Activated naive CD8-positive, alpha-beta T cell (primary cell): ENCODE data around the gene ATAD3B.
"Not testable (repeated sequence)": the region's sequence is repeated elsewhere in the genome, so short reads cannot be mapped to it uniquely, and the experiment has no call there.

ENCODE experiments used
- H3K27ac Mint-ChIP-seq: one replicate; pipeline ENCODE4 v1.8.0; 2021; ENCODE audit warnings: mixed read lengths
- H3K27me3 Mint-ChIP-seq: one replicate; pipeline ENCODE4 v1.8.0; 2021; ENCODE audit warnings: mixed read lengths
- H3K36me3 Mint-ChIP-seq: one replicate; pipeline ENCODE4 v1.8.0; 2021; ENCODE audit warnings: mixed read lengths
- H3K4me1 Mint-ChIP-seq: one replicate; pipeline ENCODE4 v1.8.0; 2021; ENCODE audit warnings: low read depth, mixed read lengths
- H3K4me3 Mint-ChIP-seq: one replicate; pipeline ENCODE4 v1.8.0; 2021; ENCODE audit warnings: mild to moderate bottlenecking, mixed read lengths
- H3K9me3 Mint-ChIP-seq: one replicate; pipeline ENCODE4 v1.8.0; 2021; ENCODE audit warnings: low read depth, mixed read lengths

ATAD3B gene

GRCh38 chr1:1479547-1480487, 8.3 kb downstream of the ATAD3B start:
- Mint-ChIP-seq H3K4me3 (no peak overlapping the region), H3K4me1 (peaks cover 1% of the 10 kb centered on the region), H3K9me3 (no peaks in the 10 kb centered on the region), H3K36me3 (peaks cover 3% of the 10 kb centered on the region), H3K27me3 (no peaks in the 10 kb centered on the region), H3K27ac (no peak overlapping the region)

DNA sequence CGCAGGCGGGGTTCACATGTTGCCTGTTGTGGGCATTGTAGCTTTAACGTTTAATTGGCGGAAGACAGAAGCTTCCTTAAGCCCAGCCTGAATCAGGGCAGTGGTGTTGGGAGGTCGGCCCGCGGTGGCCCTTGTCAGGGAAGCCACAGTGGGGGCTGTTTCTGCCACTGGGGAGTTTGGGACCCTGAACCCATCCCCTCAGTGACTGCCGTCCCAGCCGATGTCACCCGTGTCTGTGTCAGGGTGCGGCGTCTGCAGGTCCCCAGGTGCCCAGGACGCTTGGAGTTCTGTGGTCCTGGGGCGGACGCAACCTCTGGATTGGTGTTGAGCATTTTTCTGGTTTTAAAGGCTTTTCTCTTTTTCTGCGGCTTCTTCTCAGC, 8.9 kb downstream of the ATAD3B start:
- not testable (repeated sequence) for H3K27me3 Mint-ChIP-seq, H3K9me3 Mint-ChIP-seq, H3K27ac Mint-ChIP-seq, H3K4me3 Mint-ChIP-seq, H3K4me1 Mint-ChIP-seq, H3K36me3 Mint-ChIP-seq

DNA sequence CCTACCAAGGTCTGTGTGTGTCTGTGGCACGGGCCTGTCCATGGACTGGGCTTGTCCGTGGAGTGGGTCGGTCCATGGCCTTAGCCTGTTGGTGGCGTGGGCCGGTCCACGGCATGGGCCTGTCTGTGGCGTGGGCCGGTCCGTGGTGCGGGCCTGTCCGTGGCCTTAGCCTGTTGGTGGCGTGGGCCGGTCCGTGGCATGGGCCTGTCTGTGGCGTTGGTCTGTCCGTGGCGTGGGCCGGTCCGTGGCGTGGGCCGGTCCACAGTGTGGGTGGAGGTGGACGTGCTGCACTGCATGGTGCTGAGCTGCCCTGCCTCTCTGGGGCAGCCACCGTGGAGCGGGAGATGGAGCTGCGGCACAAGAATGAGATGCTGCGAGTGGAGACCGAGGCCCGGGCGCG, 10.2 kb downstream of the ATAD3B start:
- H3K27me3 Mint-ChIP-seq, H3K4me3 Mint-ChIP-seq, H3K9me3 Mint-ChIP-seq, H3K27ac Mint-ChIP-seq, H3K4me1 Mint-ChIP-seq, H3K36me3 Mint-ChIP-seq: not testable (repeated sequence)

- H3K36me3 Mint-ChIP-seq, result peaks cover 3% of the 10 kb centered on the region
- no peaks in the 10 kb centered on the region for H3K27me3 Mint-ChIP-seq
- H3K27ac Mint-ChIP-seq, result no peak overlapping the region
- H3K4me1 Mint-ChIP-seq, result peaks cover 1% of the 10 kb centered on the region
- no peaks in the 10 kb centered on the region for H3K9me3 Mint-ChIP-seq
- no peak overlapping the region for H3K4me3 Mint-ChIP-seq
These were observed 11.3 kb downstream of the ATAD3B start for GRCh38 chr1:1482856-1483255.

DNA sequence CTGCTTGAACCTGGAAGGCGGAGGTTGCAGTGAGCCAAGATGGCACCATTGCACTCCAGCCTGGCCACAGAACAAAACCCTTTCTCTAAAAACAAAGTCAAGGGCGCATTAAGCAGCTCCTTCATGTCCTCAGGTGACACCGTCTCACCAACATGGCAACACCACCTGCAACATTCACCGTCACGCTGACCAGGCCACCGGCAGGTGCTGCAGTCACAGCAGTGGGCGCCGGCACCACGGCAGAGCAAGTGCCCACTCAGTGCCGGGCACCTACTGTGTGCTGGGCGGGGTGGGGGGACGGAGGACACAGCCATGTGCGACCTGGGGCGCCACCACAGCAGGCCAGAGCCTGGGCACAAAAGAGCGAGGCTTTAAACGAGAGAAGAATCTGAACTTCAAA, 12.1 kb downstream of the ATAD3B start:
- H3K4me3 Mint-ChIP-seq, result no peak overlapping the region
- no peaks in the 10 kb centered on the region for H3K27me3 Mint-ChIP-seq
- peaks cover 3% of the 10 kb centered on the region for H3K36me3 Mint-ChIP-seq
- no peak overlapping the region for H3K27ac Mint-ChIP-seq
- no peaks in the 10 kb centered on the region for H3K9me3 Mint-ChIP-seq
- peaks cover 1% of the 10 kb centered on the region for H3K4me1 Mint-ChIP-seq

GRCh38 chr1:1484976-1485750, 13.6 kb downstream of the ATAD3B start:
- not testable (repeated sequence) for H3K27me3 Mint-ChIP-seq, H3K4me3 Mint-ChIP-seq, H3K27ac Mint-ChIP-seq, H3K4me1 Mint-ChIP-seq, H3K9me3 Mint-ChIP-seq, H3K36me3 Mint-ChIP-seq

- not testable (repeated sequence) for H3K27me3 Mint-ChIP-seq, H3K4me1 Mint-ChIP-seq, H3K9me3 Mint-ChIP-seq, H3K27ac Mint-ChIP-seq, H3K4me3 Mint-ChIP-seq, H3K36me3 Mint-ChIP-seq
These were observed 14.3 kb downstream of the ATAD3B start for GRCh38 chr1:1485755-1486317.

DNA sequence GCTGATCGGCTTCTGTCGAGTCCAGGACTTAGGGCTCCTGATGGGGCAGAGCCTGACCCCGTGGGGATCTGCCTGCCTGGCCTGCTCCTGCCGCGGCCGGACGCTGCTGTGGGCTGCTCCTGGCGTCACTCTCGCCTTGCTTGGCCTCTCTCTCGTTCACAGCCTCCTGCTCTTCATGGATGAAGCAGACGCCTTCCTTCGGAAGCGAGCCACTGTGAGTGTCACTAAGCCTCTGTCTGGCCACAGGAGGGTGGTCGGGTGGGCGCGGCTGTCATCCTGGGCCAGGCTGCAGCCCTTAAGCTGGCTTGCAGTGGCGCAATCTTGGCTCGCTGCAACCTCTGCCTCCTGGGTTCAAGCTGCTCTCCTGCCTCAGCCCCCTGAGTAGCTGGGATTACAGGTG, 16.1 kb downstream of the ATAD3B start:
- no peaks in the 10 kb centered on the region for H3K4me1 Mint-ChIP-seq
- no peaks in the 10 kb centered on the region for H3K27me3 Mint-ChIP-seq
- H3K36me3 Mint-ChIP-seq, result no peaks in the 10 kb centered on the region
- H3K27ac Mint-ChIP-seq, result no peak overlapping the region
- no peak overlapping the region for H3K4me3 Mint-ChIP-seq
- no peaks in the 10 kb centered on the region for H3K9me3 Mint-ChIP-seq

- Mint-ChIP-seq H3K36me3 (peaks cover 8% of the 10 kb centered on the region), H3K4me3 (no peak overlapping the region), H3K9me3 (peaks cover 3% of the 10 kb centered on the region), H3K27ac (no peak overlapping the region), H3K4me1 (no peaks in the 10 kb centered on the region), H3K27me3 (no peaks in the 10 kb centered on the region)
These were observed 17.7 kb downstream of the ATAD3B start for GRCh38 chr1:1489231-1489630.

GRCh38 chr1:1489861-1490260, 18.3 kb downstream of the ATAD3B start:
- no peak overlapping the region for H3K27ac Mint-ChIP-seq
- peaks cover 3% of the 10 kb centered on the region for H3K9me3 Mint-ChIP-seq
- H3K4me1 Mint-ChIP-seq, result no peaks in the 10 kb centered on the region
- no peaks in the 10 kb centered on the region for H3K27me3 Mint-ChIP-seq
- H3K4me3 Mint-ChIP-seq, result no peak overlapping the region
- peaks cover 8% of the 10 kb centered on the region for H3K36me3 Mint-ChIP-seq

GRCh38 chr1:1490633-1491230, 19.2 kb downstream of the ATAD3B start:
- Mint-ChIP-seq H3K9me3 (peaks cover 3% of the 10 kb centered on the region), H3K36me3 (peaks cover 8% of the 10 kb centered on the region), H3K27ac (no peak overlapping the region), H3K27me3 (no peaks in the 10 kb centered on the region), H3K4me1 (no peaks in the 10 kb centered on the region), H3K4me3 (no peak overlapping the region)

DNA sequence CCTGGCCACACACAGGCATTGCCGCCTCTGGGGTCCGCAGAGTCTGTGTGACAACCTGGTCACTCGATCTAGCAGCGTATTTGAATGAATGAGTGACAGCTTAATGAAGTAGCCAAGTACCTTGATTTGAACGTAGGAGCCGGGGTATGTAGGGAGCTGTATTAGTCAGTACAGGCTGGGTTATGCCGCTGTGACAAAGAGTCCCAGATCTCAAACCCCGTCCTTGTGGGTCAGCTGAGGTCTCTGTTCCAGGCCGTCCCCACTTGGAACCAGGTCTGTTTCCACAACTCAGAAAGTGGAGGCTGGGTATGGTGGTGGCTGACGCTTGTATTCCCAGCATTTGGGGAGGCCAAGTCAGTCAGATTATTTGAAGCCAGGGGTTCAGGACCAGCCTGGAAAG, 20.0 kb downstream of the ATAD3B start:
- peaks cover 3% of the 10 kb centered on the region for H3K9me3 Mint-ChIP-seq
- no peaks in the 10 kb centered on the region for H3K4me1 Mint-ChIP-seq
- peaks cover 8% of the 10 kb centered on the region for H3K36me3 Mint-ChIP-seq
- H3K27me3 Mint-ChIP-seq, result no peaks in the 10 kb centered on the region
- H3K27ac Mint-ChIP-seq, result no peak overlapping the region
- H3K4me3 Mint-ChIP-seq, result no peak overlapping the region

DNA sequence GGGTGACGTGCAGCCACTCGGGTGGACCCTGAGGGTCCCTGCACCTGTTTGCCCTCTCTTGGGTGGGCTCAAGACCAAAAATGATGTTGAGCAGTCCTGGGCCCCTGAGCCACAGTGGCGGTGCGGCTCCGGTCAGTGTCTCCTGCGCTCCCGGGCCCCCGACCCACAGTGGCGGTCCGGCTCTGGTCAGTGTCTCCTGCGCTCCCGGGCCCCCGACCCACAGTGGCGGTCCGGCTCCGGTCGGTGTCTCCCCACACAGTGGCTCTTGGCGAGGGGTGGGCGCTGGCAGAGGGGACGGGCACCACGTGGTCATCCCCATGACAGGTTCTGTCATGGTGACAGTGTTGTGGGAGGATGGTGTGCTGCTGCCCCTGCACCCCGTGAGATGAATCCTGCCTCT, 22.7 kb downstream of the ATAD3B start:
- H3K4me1 Mint-ChIP-seq, H3K36me3 Mint-ChIP-seq, H3K27me3 Mint-ChIP-seq, H3K4me3 Mint-ChIP-seq, H3K27ac Mint-ChIP-seq, H3K9me3 Mint-ChIP-seq: not testable (repeated sequence)

DNA sequence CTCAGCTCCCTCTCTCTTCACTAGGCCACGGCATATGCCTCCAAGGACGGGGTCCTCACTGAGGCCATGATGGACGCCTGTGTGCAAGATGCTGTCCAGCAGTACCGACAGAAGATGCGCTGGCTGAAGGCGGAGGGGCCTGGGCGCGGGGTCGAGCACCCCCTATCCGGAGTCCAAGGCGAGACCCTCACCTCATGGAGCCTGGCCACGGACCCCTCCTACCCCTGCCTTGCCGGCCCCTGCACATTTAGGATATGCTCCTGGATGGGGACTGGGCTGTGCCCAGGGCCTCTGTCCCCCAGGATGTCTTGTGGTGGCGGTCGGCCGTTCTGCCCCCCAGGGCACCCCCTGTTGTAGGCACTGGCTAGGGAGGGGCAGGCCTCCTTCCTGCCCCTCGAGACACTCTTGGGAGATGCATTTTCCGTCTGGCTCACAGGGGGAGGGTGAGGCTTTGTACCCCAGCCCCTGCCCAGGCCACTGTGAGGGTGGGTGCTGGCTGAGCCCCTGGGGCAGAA, 24.0 kb downstream of the ATAD3B start:
- not testable (repeated sequence) for H3K36me3 Mint-ChIP-seq, H3K9me3 Mint-ChIP-seq, H3K27ac Mint-ChIP-seq, H3K4me3 Mint-ChIP-seq, H3K27me3 Mint-ChIP-seq, H3K4me1 Mint-ChIP-seq

DNA sequence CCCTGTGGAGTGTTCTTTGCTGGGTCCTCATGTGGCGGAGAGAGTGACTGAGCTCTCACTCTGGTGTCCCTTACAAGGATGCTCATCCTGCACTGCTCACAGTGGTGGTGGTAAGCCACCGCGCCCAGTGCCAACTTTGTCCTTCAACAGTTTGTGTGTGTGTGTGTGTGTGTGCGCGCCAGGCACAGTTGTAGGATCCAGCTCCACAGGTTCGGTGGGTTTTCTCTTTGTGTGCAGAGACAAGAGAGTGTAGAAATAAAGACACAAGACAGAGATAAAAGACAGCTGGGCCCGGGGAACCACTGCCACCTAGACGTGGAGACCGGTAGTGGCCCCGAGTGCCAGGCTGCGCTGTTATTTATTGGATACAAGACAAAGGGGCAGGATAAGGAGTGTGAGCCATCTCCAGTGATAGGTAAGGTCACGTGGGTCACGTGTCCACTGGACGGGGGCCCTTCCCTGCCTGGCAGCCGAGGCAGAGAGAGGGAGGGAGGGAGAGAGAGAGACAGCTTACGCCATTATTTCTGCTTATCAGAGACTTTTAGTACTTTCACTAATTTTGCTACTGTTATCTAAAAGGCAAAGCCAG, 33.3 kb downstream of the ATAD3B start:
- H3K36me3 Mint-ChIP-seq, H3K27me3 Mint-ChIP-seq, H3K9me3 Mint-ChIP-seq: not testable (repeated sequence)
- Mint-ChIP-seq H3K4me3 (peak overlapping the region; percentile 84), H3K4me1 (peaks cover 12% of the 10 kb centered on the region), H3K27ac (peak overlapping the region; percentile 84)
